SH-SY5Y (cell line): ENCODE results near the gene TXNDC16.

ENCODE experiments used
- GATA2 ChIP-seq: IDR thresholded peaks from 2 replicates; pipeline ENCODE4 v1.6.1; 2011; ENCODE audit warnings: mild to moderate bottlenecking, low read depth, low read length
- GATA3 ChIP-seq: IDR thresholded peaks from 2 replicates; pipeline ENCODE4 v1.6.1; 2011; ENCODE audit warnings: low read depth, mild to moderate bottlenecking, low read length, moderate library complexity

The TXNDC16 gene

GRCh38 chr14:52395728-52396127, 156.6 kb downstream of the TXNDC16 start:
- TF ChIP-seq GATA2 = no peak
- TF ChIP-seq GATA3 = no peak

- TF ChIP-seq GATA2 (no peak), GATA3 (no peak)
These were observed 160.3 kb downstream of the TXNDC16 start for GRCh38 chr14:52391881-52392615.
